ENCODE results near the gene LRCH1. TPM values are rescaled to one million over a fixed set of nuclear protein-coding genes. Genes with fewer than 3 reads are reported as not detected.

LRCH1 gene
- polyA plus RNA-seq, 1 of the 3 experiments (the other 2 are of a cell fraction) = 5.5 TPM

GRCh38 chr13:46666727-46667456 is 113.9 kb downstream of the LRCH1 start:
- Histone ChIP-seq H3K4me3 (ENCODE audit: low read depth in 2 of 2, low read length in 1 of 2) (no peak overlapping the region), H2AFZ (ENCODE audit: low read depth) (no peak overlapping the region), H3K4me1 (ENCODE audit: control insufficient read depth in 1 of 2, insufficient read depth in 2 of 2, low read depth in 1 of 2, low read length in 1 of 2) (peaks cover 18 to 50% of the 10 kb centered on the region in 2 experiments), H3K27ac (ENCODE audit: low read depth in 2 of 2, low read length in 1 of 2) (peak overlapping the region in 1 of 2 experiments; percentile 40; a peak in 2 of 4 replicates), H3F3A (replicated peaks; ENCODE audit: insufficient read depth) (peaks cover 18% of the 10 kb centered on the region), H3K4me2 (no peak overlapping the region), H3K9ac (no peak overlapping the region), H3K27me3 (ENCODE audit: insufficient read depth) (no peaks in the 10 kb centered on the region), H3K79me2 (ENCODE audit: insufficient read depth) (peaks cover 57% of the 10 kb centered on the region), H3K9me3 (no peaks in the 10 kb centered on the region), H3K36me3 (replicated peaks in 1 of 2; ENCODE audit: control insufficient read depth in 1 of 2, insufficient read depth in 2 of 2, low read length in 1 of 2) (peaks cover 0 to 5% of the 10 kb centered on the region in 2 experiments), H3K9me2 (no peaks in the 10 kb centered on the region), H4K20me1 (ENCODE audit: insufficient read depth) (no peaks in the 10 kb centered on the region)
- no peak for DNase-seq
- CTCF ChIA-PET = interaction anchor here (0.7 to 1.4 kb wide), 4 partner anchors 16 to 38 kb away, joined by 3 to 4 read pairs (median 3); no protein-coding TSS in a partner anchor
- TF ChIP-seq PBX3 (IDR thresholded peaks at IDR 0.05) = no peak
- 0 out of 2 replicates have a peak, but pooled peaks have one; percentile 7 for TF ChIP-seq CTCF (IDR thresholded peaks at IDR 0.05)
- TF ChIP-seq FOXJ3 (CRISPR knock-in tag; IDR thresholded peaks at IDR 0.05) = no peak
- 90% methylated on average over 2 of the region's 3 CpGs for WGBS (ENCODE audit: low lambda C conversion rate)
- POLR2A ChIA-PET = no interaction called here

GRCh38 chr13:46667687-46668281 is 114.8 kb downstream of the LRCH1 start:
- H3K27ac ChIP-seq (ENCODE audit: low read depth in 2 of 2, low read length in 1 of 2) = peak overlapping the region; percentile 67 to 83

GRCh38 chr13:46668302-46668720 is 115.3 kb downstream of the LRCH1 start:
- CTCF ChIA-PET = interaction anchor here (1.1 to 1.4 kb wide), 2 partner anchors 14 to 117 kb away, joined by 3 to 5 read pairs; no protein-coding TSS in a partner anchor
- Histone ChIP-seq H3K9me2 (no peaks in the 10 kb centered on the region), H3K4me1 (ENCODE audit: control insufficient read depth in 1 of 2, insufficient read depth in 2 of 2, low read depth in 1 of 2, low read length in 1 of 2) (peaks cover 16 to 41% of the 10 kb centered on the region in 2 experiments), H3K27me3 (ENCODE audit: insufficient read depth) (no peaks in the 10 kb centered on the region), H3K9me3 (no peaks in the 10 kb centered on the region), H4K20me1 (ENCODE audit: insufficient read depth) (no peaks in the 10 kb centered on the region), H3K4me3 (ENCODE audit: low read depth in 2 of 2, low read length in 1 of 2) (peak overlapping the region; percentile 31 to 40; a peak in 3 of 4 replicates), H3F3A (replicated peaks; ENCODE audit: insufficient read depth) (peaks cover 13% of the 10 kb centered on the region), H3K27ac (ENCODE audit: low read depth in 2 of 2, low read length in 1 of 2) (peak overlapping the region; percentile 67 to 83), H3K4me2 (peak overlapping the region; percentile 71), H3K9ac (peak overlapping the region; percentile 29; the same call in 1 of the 2 replicates), H3K36me3 (replicated peaks in 1 of 2; ENCODE audit: control insufficient read depth in 1 of 2, insufficient read depth in 2 of 2, low read length in 1 of 2) (peaks cover 0 to 5% of the 10 kb centered on the region in 2 experiments), H2AFZ (ENCODE audit: low read depth) (no peak overlapping the region), H3K79me2 (ENCODE audit: insufficient read depth) (peaks cover 52% of the 10 kb centered on the region)
- no peak for DNase-seq
- 31% methylated on average over 2 of the region's 3 CpGs for WGBS (ENCODE audit: low lambda C conversion rate)
- POLR2A ChIA-PET = no interaction called here
- TF ChIP-seq TCF12 (IDR thresholded peaks at IDR 0.05) (peak; percentile 68), ELF1 (IDR thresholded peaks at IDR 0.05) (no peak), POLR2AphosphoS5 (IDR thresholded peaks at IDR 0.05; ENCODE audit: low read depth, low read length) (peak; percentile 24; the same call in 1 of the 2 replicates), IRF3 (IDR thresholded peaks at IDR 0.05; ENCODE audit: low read depth, low read length) (no peak), REST (IDR thresholded peaks at IDR 0.05; ENCODE audit: low read depth, low read length) (no peak), PBX3 (IDR thresholded peaks at IDR 0.05) (peak; percentile 39)

More at GRCh38 chr13:46667687-46668281, 114.8 kb downstream of the LRCH1 start:
- Histone ChIP-seq H4K20me1 (ENCODE audit: insufficient read depth) (no peaks in the 10 kb centered on the region), H3K9me3 (no peaks in the 10 kb centered on the region), H2AFZ (ENCODE audit: low read depth) (no peak overlapping the region), H3F3A (replicated peaks; ENCODE audit: insufficient read depth) (peaks cover 13% of the 10 kb centered on the region), H3K9ac (peak overlapping the region; percentile 29; the same call in 1 of the 2 replicates), H3K4me2 (peak overlapping the region; percentile 71), H3K9me2 (no peaks in the 10 kb centered on the region), H3K79me2 (ENCODE audit: insufficient read depth) (peaks cover 53% of the 10 kb centered on the region), H3K27me3 (ENCODE audit: insufficient read depth) (no peaks in the 10 kb centered on the region), H3K36me3 (replicated peaks in 1 of 2; ENCODE audit: control insufficient read depth in 1 of 2, insufficient read depth in 2 of 2, low read length in 1 of 2) (peaks cover 0 to 5% of the 10 kb centered on the region in 2 experiments), H3K4me1 (ENCODE audit: control insufficient read depth in 1 of 2, insufficient read depth in 2 of 2, low read depth in 1 of 2, low read length in 1 of 2) (peaks cover 17 to 44% of the 10 kb centered on the region in 2 experiments), H3K4me3 (ENCODE audit: low read depth in 2 of 2, low read length in 1 of 2) (peak overlapping the region; percentile 31 to 40; a peak in 3 of 4 replicates)
- no peak for TF ChIP-seq TEAD4 (IDR thresholded peaks at IDR 0.05; ENCODE audit: borderline replicate concordance, insufficient read depth)
- WGBS (ENCODE audit: low lambda C conversion rate) = 83% methylated on average over 4 of the region's 4 CpGs
- CTCF ChIA-PET = no interaction called here
- DNase-seq = no peak
- POLR2A ChIA-PET = no interaction called here

Measured in SK-N-SH (cell line).